Activated CD8-positive, alpha-beta T cell treated with anti-CD3 and anti-CD28 coated beads for 36 hours (primary cell): ENCODE measurements around the gene ZFP69. TPM values are rescaled to one million over a fixed set of nuclear protein-coding genes. Genes with fewer than 3 reads are reported as not detected.
A peak's percentile ranks its signal among the peaks of the same experiment; 100 is the strongest.

Experiments used
- ATAC-seq: fragments of 200-7000 bp; cut with Tn5 transposase; one replicate; pipeline ENCODE4 v1.10.0; 2021; ENCODE audit warnings: mild to moderate bottlenecking, moderate library complexity
- CTCF ChIA-PET: fragments of 350-600 bp; sonication (Branson Sonifier 250); formaldehyde crosslinking; loops from one replicate; lab custom pipeline; 2021; ENCODE audit warnings: antibody characterized with exemption; lab: Charles Lee
- POLR2A ChIA-PET: fragments of 350-600 bp; sonication (Branson Sonifier 250); formaldehyde crosslinking; loops from one replicate; lab custom pipeline; 2021; ENCODE audit warnings: antibody characterized with exemption; lab: Charles Lee
- DNase-seq: peaks from one replicate; pipeline ENCODE4 v3.0.0-alpha.2; 2020
- H3K27ac Mint-ChIP-seq: one replicate; pipeline ENCODE4 v1.8.0; 2021; ENCODE audit warnings: mild to moderate bottlenecking, mixed read lengths
- H3K27me3 Mint-ChIP-seq: one replicate; pipeline ENCODE4 v1.8.0; 2021; ENCODE audit warnings: mixed read lengths
- H3K36me3 Mint-ChIP-seq: one replicate; pipeline ENCODE4 v1.8.0; 2021; ENCODE audit warnings: low read depth, mixed read lengths
- H3K4me1 Mint-ChIP-seq: one replicate; pipeline ENCODE4 v1.8.0; 2021; ENCODE audit warnings: low read depth, mixed read lengths
- H3K4me3 Mint-ChIP-seq: one replicate; pipeline ENCODE4 v1.8.0; 2021; ENCODE audit warnings: mild to moderate bottlenecking, moderate library complexity, mixed read lengths
- H3K9me3 Mint-ChIP-seq: one replicate; pipeline ENCODE4 v1.8.0; 2021; ENCODE audit warnings: mixed read lengths
- CTCF ChIP-seq: fragments of 200-600 bp; IDR thresholded peaks from one replicate; pipeline ENCODE4 v1.8.0; 2022; ENCODE audit warnings: antibody characterized with exemption, mild to moderate bottlenecking
- intact Hi-C: fragments of 100-400 bp; cut with micrococcal nuclease; formaldehyde crosslinking; loops from one replicate; pipeline ENCODE4 v1.10.0; 2022
- total RNA-seq, 2 experiments: library from RNA; stranded (reverse); gene quantifications; one replicate each; pipeline ENCODE4 v1.2.3, GENCODE V29; 2021

Gene ZFP69
- total RNA-seq, 2 experiments from 2014 or later = 4.2 to 4.7 TPM

GRCh38 chr1:40519517-40519916 is 42.4 kb downstream of the ZFP69 start:
- intact Hi-C loops = no loop called here
- H3K36me3 Mint-ChIP-seq = peaks cover 29% of the 10 kb centered on the region
- H3K4me3 Mint-ChIP-seq = no peak overlapping the region
- CTCF ChIA-PET = interaction anchor here (1.7 kb wide), 1 partner anchor 13 kb away, joined by 5 read pairs; no protein-coding TSS in a partner anchor
- POLR2A ChIA-PET = interaction anchor here (0.7 kb wide), 1 partner anchor 82 kb away, joined by 4 read pairs; no protein-coding TSS in a partner anchor
- H3K9me3 Mint-ChIP-seq = peaks cover 43% of the 10 kb centered on the region
- no peak overlapping the region for H3K27ac Mint-ChIP-seq
- no peak for TF ChIP-seq CTCF
- no peak for ATAC-seq
- H3K27me3 Mint-ChIP-seq = peaks cover 2% of the 10 kb centered on the region
- H3K4me1 Mint-ChIP-seq = no peaks in the 10 kb centered on the region
- DNase-seq = no peak

DNA sequence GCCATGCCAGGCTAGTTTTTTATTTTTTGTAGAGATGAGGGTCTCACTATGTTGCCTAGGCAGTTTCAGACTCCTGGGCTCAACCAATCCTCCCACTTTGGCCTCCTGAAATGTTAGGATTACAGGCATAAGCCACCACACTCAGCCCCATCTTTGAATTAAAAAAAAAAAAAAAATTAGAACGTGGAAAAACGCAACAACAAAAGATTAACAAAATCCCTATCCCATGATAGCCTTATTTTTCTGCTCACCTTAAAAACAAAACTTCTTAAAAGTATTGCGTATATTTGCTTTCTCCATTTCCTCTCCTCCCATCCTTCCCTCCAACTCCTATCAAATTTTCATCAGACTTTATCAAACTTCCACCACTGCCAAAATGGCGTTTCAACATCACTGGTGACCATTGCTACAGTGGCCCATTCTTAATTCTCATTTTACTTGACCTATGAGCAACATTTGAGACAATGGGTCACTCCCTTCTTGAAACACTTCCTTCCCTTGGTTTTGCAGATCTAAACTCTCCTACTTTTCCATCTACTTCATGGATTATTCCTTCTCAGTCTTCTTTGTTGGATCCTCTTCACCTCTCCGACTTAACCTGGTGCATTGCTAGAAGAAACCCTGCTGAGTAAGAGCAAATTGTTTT is 53.8 kb downstream of the ZFP69 start:
- Mint-ChIP-seq H3K4me3 (peak overlapping the region; percentile 93), H3K27me3 (peaks cover 9% of the 10 kb centered on the region), H3K36me3 (peaks cover 22% of the 10 kb centered on the region), H3K27ac (peak overlapping the region; percentile 88), H3K9me3 (peaks cover 6% of the 10 kb centered on the region), H3K4me1 (peaks cover 14% of the 10 kb centered on the region)
- CTCF ChIA-PET = interaction anchor here (1.1 to 2.9 kb wide), 5 partner anchors 27 to 422 kb away, joined by 3 to 23 read pairs (median 4); no protein-coding TSS in a partner anchor
- intact Hi-C loops = no loop called here
- DNase-seq (no peak), ATAC-seq (peak; percentile 7)
- no peak for TF ChIP-seq CTCF
- POLR2A ChIA-PET = interaction anchor here (0.9 to 1.6 kb wide), 2 partner anchors 23 to 449 kb away, joined by 3 to 5 read pairs; partner anchors contain the start of gene EXO5

DNA sequence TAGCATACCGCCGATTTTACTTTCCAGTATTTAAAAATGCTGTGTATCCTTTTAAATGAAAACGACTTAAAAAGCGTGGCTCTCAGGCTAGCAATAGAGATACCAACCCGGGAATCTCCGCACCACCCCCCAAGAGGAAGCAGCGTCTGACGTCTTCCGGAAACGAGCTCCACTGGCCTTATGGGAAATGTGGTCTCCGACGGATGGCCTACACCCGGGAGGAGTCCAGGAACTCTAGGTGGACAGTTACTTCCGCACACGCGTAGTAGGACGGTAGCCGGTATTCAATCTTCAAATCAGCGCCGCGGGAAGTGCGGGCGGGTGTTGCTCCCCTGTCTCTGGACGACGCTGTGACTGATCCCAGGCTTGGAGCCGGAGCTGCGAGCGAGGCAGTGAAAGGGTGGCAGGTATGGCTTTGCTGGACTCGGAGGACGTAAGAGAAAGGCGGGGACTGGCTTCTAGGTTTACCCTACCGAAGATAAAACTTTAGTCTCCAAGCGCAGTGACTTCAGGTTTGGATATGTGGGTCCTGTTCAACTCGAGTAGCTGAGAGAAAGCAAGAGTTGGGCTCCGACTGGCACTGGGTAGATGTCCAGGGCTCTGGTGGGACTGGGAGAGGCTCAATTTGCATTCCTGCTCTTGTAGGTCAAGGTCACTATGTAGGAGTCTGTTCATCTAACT is 54.4 kb downstream of the ZFP69 start, which contains the start of gene ZNF684:
TSS of gene ZNF684 (plus strand) at position 257 of the 681 bp plus-strand sequence. CDS start 1,530 bp downstream, outside the sequence.
- H3K27ac Mint-ChIP-seq = peak within 1 kb of the TSS; percentile 88
- H3K36me3 Mint-ChIP-seq = peaks cover 22% of the 10 kb centered on the region
- POLR2A ChIA-PET = interaction anchor here (0.6 to 1.7 kb wide), 6 partner anchors 17 to 449 kb away, joined by 3 to 5 read pairs (median 4); partner anchors contain the start of gene EXO5
- H3K4me1 Mint-ChIP-seq = peaks cover 14% of the 10 kb centered on the region
- H3K4me3 Mint-ChIP-seq = peak within 1 kb of the TSS; percentile 93
- CTCF ChIA-PET = interaction anchor here (1.0 to 2.9 kb wide), 14 partner anchors 10 to 421 kb away, joined by 3 to 23 read pairs (median 5); no protein-coding TSS in a partner anchor
- ATAC-seq (peak; percentile 98), DNase-seq (peak; percentile 91)
- no peak for TF ChIP-seq CTCF
- H3K27me3 Mint-ChIP-seq = peaks cover 7% of the 10 kb centered on the region
- intact Hi-C loops = no loop called here
- H3K9me3 Mint-ChIP-seq = peaks cover 1% of the 10 kb centered on the region

DNA sequence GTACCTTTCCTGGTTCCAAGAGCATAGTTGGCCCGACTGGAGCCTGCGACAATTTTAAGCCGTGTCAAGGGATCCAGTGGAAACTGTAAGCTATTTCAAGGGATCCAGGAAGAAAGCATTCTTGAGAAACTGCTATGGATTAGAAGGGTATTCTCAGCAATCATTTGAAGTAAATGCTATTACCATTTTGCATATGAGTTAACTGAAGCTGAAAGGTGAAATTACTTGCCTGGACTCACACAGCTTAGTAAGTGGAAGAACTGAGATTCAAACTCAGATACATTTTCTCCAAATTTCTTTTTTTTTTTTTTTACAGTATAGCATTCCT is 54.9 kb downstream of the ZFP69 start:
- Mint-ChIP-seq H3K36me3 (peaks cover 25% of the 10 kb centered on the region), H3K9me3 (peaks cover 1% of the 10 kb centered on the region), H3K4me1 (peaks cover 14% of the 10 kb centered on the region), H3K4me3 (peak overlapping the region; percentile 93), H3K27me3 (peaks cover 7% of the 10 kb centered on the region), H3K27ac (peak overlapping the region; percentile 88)
- no peak for DNase-seq
- no peak for ATAC-seq
- ChIA-PET CTCF (interaction anchor here (0.6 to 2.9 kb wide), 34 partner anchors 9 to 421 kb away, joined by 3 to 23 read pairs (median 3); partner anchors contain the start of gene ZFP69B), POLR2A (interaction anchor here (0.6 to 1.7 kb wide), 10 partner anchors 12 to 448 kb away, joined by 3 to 5 read pairs (median 4); partner anchors contain the start of gene EXO5)
- intact Hi-C loops = no loop called here
- TF ChIP-seq CTCF = no peak
